PFSK-1 (cell line): ENCODE measurements around the gene CTNNA1.

ENCODE experiments used
- POLR2AphosphoS5 ChIP-seq: IDR thresholded peaks from 2 replicates; pipeline ENCODE4 v1.6.1; 2012; ENCODE audit warnings: low read depth, mild to moderate bottlenecking, control low read depth, low read length, moderate library complexity
- SIN3A ChIP-seq: IDR thresholded peaks from 2 replicates; pipeline ENCODE4 v1.6.1; 2012; ENCODE audit warnings: mild to moderate bottlenecking, low read length, moderate library complexity, borderline replicate concordance; ENCODE audit not compliant: insufficient read depth
- TAF1 ChIP-seq: IDR thresholded peaks from 2 replicates; pipeline ENCODE4 v1.6.1; 2012; ENCODE audit warnings: low read length, control low read depth, borderline replicate concordance; ENCODE audit not compliant: insufficient read depth
- TF ChIP-seq, protein P1 (sequence below), 2 experiments: IDR thresholded peaks; 2 replicates each; pipeline versions ENCODE4 v1.6.1 to v1.8.0; 2011 to 2012; ENCODE audit warnings: low read depth in 2 of 2, low read length in 2 of 2, control low read depth in 1 of 2, inconsistent platforms in 1 of 2, mild to moderate bottlenecking in 1 of 2, moderate library complexity in 1 of 2; ENCODE audit not compliant: insufficient read depth in 1 of 2

DNA sequence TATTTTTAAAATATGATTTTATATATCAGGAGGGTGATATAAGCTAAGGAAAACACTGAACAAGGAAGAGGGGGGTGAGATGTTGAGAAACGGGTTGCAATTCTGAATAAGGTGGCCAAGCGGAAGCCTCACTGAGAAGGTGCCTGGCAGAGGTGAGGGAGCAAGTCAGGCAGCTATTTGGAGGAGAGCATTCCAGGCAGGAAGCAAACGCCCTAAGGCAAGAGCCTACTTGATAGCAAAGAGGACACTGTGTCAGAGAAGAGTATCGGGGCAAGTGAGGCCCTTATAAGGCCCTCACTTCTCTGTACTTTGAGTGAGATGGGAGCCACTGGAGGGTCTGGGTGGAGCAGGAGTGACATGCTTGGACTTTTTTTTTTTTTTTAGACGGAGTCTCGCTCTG lies 8.0 kb upstream of the CTNNA1 start:
- TF ChIP-seq POLR2AphosphoS5 (no peak), TAF1 (no peak), SIN3A (no peak)
- TF ChIP-seq, protein P1, sequence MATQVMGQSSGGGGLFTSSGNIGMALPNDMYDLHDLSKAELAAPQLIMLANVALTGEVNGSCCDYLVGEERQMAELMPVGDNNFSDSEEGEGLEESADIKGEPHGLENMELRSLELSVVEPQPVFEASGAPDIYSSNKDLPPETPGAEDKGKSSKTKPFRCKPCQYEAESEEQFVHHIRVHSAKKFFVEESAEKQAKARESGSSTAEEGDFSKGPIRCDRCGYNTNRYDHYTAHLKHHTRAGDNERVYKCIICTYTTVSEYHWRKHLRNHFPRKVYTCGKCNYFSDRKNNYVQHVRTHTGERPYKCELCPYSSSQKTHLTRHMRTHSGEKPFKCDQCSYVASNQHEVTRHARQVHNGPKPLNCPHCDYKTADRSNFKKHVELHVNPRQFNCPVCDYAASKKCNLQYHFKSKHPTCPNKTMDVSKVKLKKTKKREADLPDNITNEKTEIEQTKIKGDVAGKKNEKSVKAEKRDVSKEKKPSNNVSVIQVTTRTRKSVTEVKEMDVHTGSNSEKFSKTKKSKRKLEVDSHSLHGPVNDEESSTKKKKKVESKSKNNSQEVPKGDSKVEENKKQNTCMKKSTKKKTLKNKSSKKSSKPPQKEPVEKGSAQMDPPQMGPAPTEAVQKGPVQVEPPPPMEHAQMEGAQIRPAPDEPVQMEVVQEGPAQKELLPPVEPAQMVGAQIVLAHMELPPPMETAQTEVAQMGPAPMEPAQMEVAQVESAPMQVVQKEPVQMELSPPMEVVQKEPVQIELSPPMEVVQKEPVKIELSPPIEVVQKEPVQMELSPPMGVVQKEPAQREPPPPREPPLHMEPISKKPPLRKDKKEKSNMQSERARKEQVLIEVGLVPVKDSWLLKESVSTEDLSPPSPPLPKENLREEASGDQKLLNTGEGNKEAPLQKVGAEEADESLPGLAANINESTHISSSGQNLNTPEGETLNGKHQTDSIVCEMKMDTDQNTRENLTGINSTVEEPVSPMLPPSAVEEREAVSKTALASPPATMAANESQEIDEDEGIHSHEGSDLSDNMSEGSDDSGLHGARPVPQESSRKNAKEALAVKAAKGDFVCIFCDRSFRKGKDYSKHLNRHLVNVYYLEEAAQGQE (IDR thresholded peaks at IDR 0.05; ENCODE audit: insufficient read depth in 1 of 2, low read depth in 2 of 2, low read length in 2 of 2), result no peak
